ENCODE measurements around the gene UNC13C. TPM values are rescaled to one million over a fixed set of nuclear protein-coding genes. Genes with fewer than 3 reads are reported as not detected.

Gene UNC13C
- total and polyA plus RNA-seq, 2 experiments from 2014 or later: 0.92 to 10.3 TPM

- Histone ChIP-seq H2AFZ (no peak overlapping the region), H4K20me1 (ENCODE audit: insufficient read depth, poor library complexity, severe bottlenecking) (no peaks in the 10 kb centered on the region), H3K4me2 (no peak overlapping the region), H3K27me3 (no peaks in the 10 kb centered on the region), H3K27ac (no peak overlapping the region), H3K9me3 (ENCODE audit: low read depth) (peaks cover 9% of the 10 kb centered on the region), H3K4me1 (ENCODE audit: insufficient read depth) (no peaks in the 10 kb centered on the region), H3K79me2 (no peaks in the 10 kb centered on the region), H3K36me3 (replicated peaks; ENCODE audit: insufficient read depth, low read depth) (no peaks in the 10 kb centered on the region), H3K4me3 (no peak overlapping the region), H3K9me2 (replicated peaks; ENCODE audit: insufficient read depth) (no peaks in the 10 kb centered on the region)
- no peak for TF ChIP-seq EZH2 (IDR thresholded peaks at IDR 0.05; ENCODE audit: borderline replicate concordance)
- TF ChIP-seq, protein P1, sequence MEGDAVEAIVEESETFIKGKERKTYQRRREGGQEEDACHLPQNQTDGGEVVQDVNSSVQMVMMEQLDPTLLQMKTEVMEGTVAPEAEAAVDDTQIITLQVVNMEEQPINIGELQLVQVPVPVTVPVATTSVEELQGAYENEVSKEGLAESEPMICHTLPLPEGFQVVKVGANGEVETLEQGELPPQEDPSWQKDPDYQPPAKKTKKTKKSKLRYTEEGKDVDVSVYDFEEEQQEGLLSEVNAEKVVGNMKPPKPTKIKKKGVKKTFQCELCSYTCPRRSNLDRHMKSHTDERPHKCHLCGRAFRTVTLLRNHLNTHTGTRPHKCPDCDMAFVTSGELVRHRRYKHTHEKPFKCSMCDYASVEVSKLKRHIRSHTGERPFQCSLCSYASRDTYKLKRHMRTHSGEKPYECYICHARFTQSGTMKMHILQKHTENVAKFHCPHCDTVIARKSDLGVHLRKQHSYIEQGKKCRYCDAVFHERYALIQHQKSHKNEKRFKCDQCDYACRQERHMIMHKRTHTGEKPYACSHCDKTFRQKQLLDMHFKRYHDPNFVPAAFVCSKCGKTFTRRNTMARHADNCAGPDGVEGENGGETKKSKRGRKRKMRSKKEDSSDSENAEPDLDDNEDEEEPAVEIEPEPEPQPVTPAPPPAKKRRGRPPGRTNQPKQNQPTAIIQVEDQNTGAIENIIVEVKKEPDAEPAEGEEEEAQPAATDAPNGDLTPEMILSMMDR (IDR thresholded peaks at IDR 0.05; ENCODE audit: poor library complexity): no peak
- TF ChIP-seq EZH2phosphoT487 (IDR thresholded peaks at IDR 0.05; ENCODE audit: low read depth, severe bottlenecking, unreplicated experiment): no peak
- WGBS (ENCODE audit: low lambda C conversion rate, missing lambda C conversion rate): 64% methylated on average over 3 of the region's 3 CpGs
- no peak for DNase-seq (ENCODE audit: low spot score)
These were observed 386.7 kb downstream of the UNC13C start for GRCh38 chr15:54364961-54365360.

DNA sequence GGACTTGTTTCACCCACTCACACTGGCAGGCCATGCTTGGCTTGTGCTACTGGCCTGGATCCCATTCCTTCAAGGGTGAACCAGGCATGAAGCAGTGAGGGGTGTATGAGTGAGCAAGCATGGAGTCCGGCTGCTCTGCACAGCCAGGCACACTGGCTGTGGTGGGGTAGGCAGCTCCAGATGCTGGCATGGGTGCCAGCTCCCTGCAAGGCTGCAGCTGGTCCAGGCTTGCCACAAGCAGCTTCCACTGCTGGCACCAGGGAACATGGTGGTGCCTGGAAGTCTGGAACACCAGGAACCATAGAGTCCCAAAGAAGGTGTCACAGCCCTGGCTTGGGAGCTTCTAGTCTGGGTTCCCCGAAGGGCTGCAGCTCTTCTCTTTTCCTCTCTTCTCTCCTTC lies 395.1 kb downstream of the UNC13C start:
- no peaks in the 10 kb centered on the region for H3K4me1 ChIP-seq (ENCODE audit: insufficient read depth)
- H4K20me1 ChIP-seq (ENCODE audit: insufficient read depth, poor library complexity, severe bottlenecking): no peaks in the 10 kb centered on the region
- no peak overlapping the region for H3K27ac ChIP-seq
- no peaks in the 10 kb centered on the region for H3K27me3 ChIP-seq
- no peak for DNase-seq (ENCODE audit: low spot score)
- H3K4me3 ChIP-seq: no peak overlapping the region
- H3K79me2 ChIP-seq: no peaks in the 10 kb centered on the region
- TF ChIP-seq, protein P1 (IDR thresholded peaks at IDR 0.05; ENCODE audit: poor library complexity): no peak
- TF ChIP-seq EZH2phosphoT487 (IDR thresholded peaks at IDR 0.05; ENCODE audit: low read depth, severe bottlenecking, unreplicated experiment): no peak
- no peak for TF ChIP-seq EZH2 (IDR thresholded peaks at IDR 0.05; ENCODE audit: borderline replicate concordance)
- H3K36me3 ChIP-seq (replicated peaks; ENCODE audit: insufficient read depth, low read depth): no peaks in the 10 kb centered on the region
- H3K9me3 ChIP-seq (ENCODE audit: low read depth): no peaks in the 10 kb centered on the region
- WGBS (ENCODE audit: low lambda C conversion rate, missing lambda C conversion rate): 73% methylated on average over 2 of the region's 2 CpGs
- H3K9me2 ChIP-seq (replicated peaks; ENCODE audit: insufficient read depth): no peaks in the 10 kb centered on the region
- H3K4me2 ChIP-seq: no peak overlapping the region
- H2AFZ ChIP-seq: no peak overlapping the region

- 92% methylated on average over 5 of the region's 5 CpGs for WGBS (ENCODE audit: low lambda C conversion rate, missing lambda C conversion rate)
These were observed 396.1 kb downstream of the UNC13C start for GRCh38 chr15:54374184-54374952.

More at GRCh38 chr15:54374184-54374952, 396.1 kb downstream of the UNC13C start:
- no peaks in the 10 kb centered on the region for H3K9me2 ChIP-seq (replicated peaks; ENCODE audit: insufficient read depth)
- H3K27ac ChIP-seq: no peak overlapping the region
- H3K79me2 ChIP-seq: no peaks in the 10 kb centered on the region
- H2AFZ ChIP-seq: no peak overlapping the region
- H4K20me1 ChIP-seq (ENCODE audit: insufficient read depth, poor library complexity, severe bottlenecking): no peaks in the 10 kb centered on the region
- TF ChIP-seq, protein P1 (IDR thresholded peaks at IDR 0.05; ENCODE audit: poor library complexity): no peak
- TF ChIP-seq EZH2phosphoT487 (IDR thresholded peaks at IDR 0.05; ENCODE audit: low read depth, severe bottlenecking, unreplicated experiment) (no peak), EZH2 (IDR thresholded peaks at IDR 0.05; ENCODE audit: borderline replicate concordance) (no peak)
- no peak overlapping the region for H3K4me2 ChIP-seq
- no peaks in the 10 kb centered on the region for H3K9me3 ChIP-seq (ENCODE audit: low read depth)
- H3K27me3 ChIP-seq: no peaks in the 10 kb centered on the region
- no peak for DNase-seq (ENCODE audit: low spot score)
- no peak overlapping the region for H3K4me3 ChIP-seq
- H3K4me1 ChIP-seq (ENCODE audit: insufficient read depth): no peaks in the 10 kb centered on the region
- H3K36me3 ChIP-seq (replicated peaks; ENCODE audit: insufficient read depth, low read depth): no peaks in the 10 kb centered on the region
